ENCODE results near the gene AMHR2.
"Not testable (repeated sequence)": the region's sequence is repeated elsewhere in the genome, so short reads cannot be mapped to it uniquely, and the experiment has no call there.

The AMHR2 gene

GRCh38 chr12:53423597-53423996 lies at the start of gene AMHR2:
TSS of gene AMHR2 (plus strand) at chr12:53423855. CDS start at chr12:53423935, 80 bp downstream.
- in situ Hi-C loops (cut with MboI; ENCODE audit: low sequenced_read_pairs), result loop anchor here (10.0 kb wide), 1 partner anchor 69 kb away; no protein-coding TSS in a partner anchor

- in situ Hi-C loops (cut with MboI; ENCODE audit: low sequenced_read_pairs), result not testable (repeated sequence)
Observed at GRCh38 chr12:53374277-53374676, 49.4 kb upstream of the AMHR2 start.

GRCh38 chr12:53376747-53377146 lies 46.9 kb upstream of the AMHR2 start:
- in situ Hi-C loops (cut with MboI; ENCODE audit: low sequenced_read_pairs), result no loop called here

GRCh38 chr12:53378222-53378621 lies 45.4 kb upstream of the AMHR2 start:
- in situ Hi-C loops (cut with MboI; ENCODE audit: low sequenced_read_pairs), result no loop called here

- in situ Hi-C loops (cut with MboI; ENCODE audit: low sequenced_read_pairs), result no loop called here
Observed at GRCh38 chr12:53378724-53379388, 44.8 kb upstream of the AMHR2 start.

GRCh38 chr12:53379389-53380103 lies 44.1 kb upstream of the AMHR2 start:
- in situ Hi-C loops (cut with MboI; ENCODE audit: low sequenced_read_pairs), result no loop called here

- in situ Hi-C loops (cut with MboI; ENCODE audit: low sequenced_read_pairs), result no loop called here
Observed at GRCh38 chr12:53380104-53380793, 43.4 kb upstream of the AMHR2 start, which contains the start of gene SP1. TSS of gene SP1 (plus strand) at chr12:53380176. CDS start at chr12:53380292, 116 bp downstream.

GRCh38 chr12:53380794-53381730 lies 42.6 kb upstream of the AMHR2 start:
- in situ Hi-C loops (cut with MboI; ENCODE audit: low sequenced_read_pairs), result no loop called here

GRCh38 chr12:53381731-53382630 lies 41.7 kb upstream of the AMHR2 start:
- in situ Hi-C loops (cut with MboI; ENCODE audit: low sequenced_read_pairs), result no loop called here

GRCh38 chr12:53383258-53383657 lies 40.4 kb upstream of the AMHR2 start:
- in situ Hi-C loops (cut with MboI; ENCODE audit: low sequenced_read_pairs), result no loop called here

- in situ Hi-C loops (cut with MboI; ENCODE audit: low sequenced_read_pairs), result not testable (repeated sequence)
Observed at GRCh38 chr12:53386381-53386780, 37.3 kb upstream of the AMHR2 start.

GRCh38 chr12:53388932-53389331 lies 34.7 kb upstream of the AMHR2 start:
- in situ Hi-C loops (cut with MboI; ENCODE audit: low sequenced_read_pairs), result no loop called here

GRCh38 chr12:53389702-53390101 lies 34.0 kb upstream of the AMHR2 start:
- in situ Hi-C loops (cut with MboI; ENCODE audit: low sequenced_read_pairs), result no loop called here

- in situ Hi-C loops (cut with MboI; ENCODE audit: low sequenced_read_pairs), result no loop called here
Observed at GRCh38 chr12:53391724-53392123, 31.9 kb upstream of the AMHR2 start.

GRCh38 chr12:53399896-53400295 lies 23.8 kb upstream of the AMHR2 start:
- in situ Hi-C loops (cut with MboI; ENCODE audit: low sequenced_read_pairs), result no loop called here

GRCh38 chr12:53402351-53402750 lies 21.3 kb upstream of the AMHR2 start:
- in situ Hi-C loops (cut with MboI; ENCODE audit: low sequenced_read_pairs), result not testable (repeated sequence)

- in situ Hi-C loops (cut with MboI; ENCODE audit: low sequenced_read_pairs), result no loop called here
Observed at GRCh38 chr12:53402871-53403270, 20.8 kb upstream of the AMHR2 start.

GRCh38 chr12:53410951-53411350 lies 12.7 kb upstream of the AMHR2 start:
- in situ Hi-C loops (cut with MboI; ENCODE audit: low sequenced_read_pairs), result no loop called here

- in situ Hi-C loops (cut with MboI; ENCODE audit: low sequenced_read_pairs), result no loop called here
Observed at GRCh38 chr12:53413485-53414204, 10.0 kb upstream of the AMHR2 start.

All from HL-60/S4 treated with phorbol 12-myristate 13-acetate at 8.2 ng/mL for 4 days and 3 days (cell line).